Parathyroid adenoma (tissue), 2 donors: ENCODE results near the gene RBM12.

Experiments used
- H2AFZ ChIP-seq: fragments of 300-600 bp; sonication (generic); one replicate; pipeline ENCODE4 v1.7.0; 2017; ENCODE audit warnings: antibody characterized with exemption, mild to moderate bottlenecking
- H3K27ac ChIP-seq: fragments of 300-600 bp; sonication (generic); one replicate; pipeline ENCODE4 v1.7.0; 2017
- H3K27me3 ChIP-seq: fragments of 300-600 bp; sonication (generic); one replicate; pipeline ENCODE4 v1.7.0; 2017; ENCODE audit warnings: low read length; ENCODE audit not compliant: control insufficient read depth, insufficient read depth
- H3K36me3 ChIP-seq: fragments of 300-600 bp; sonication (generic); one replicate; pipeline ENCODE4 v1.7.0; 2017; ENCODE audit warnings: low read length; ENCODE audit not compliant: control insufficient read depth, insufficient read depth
- H3K4me1 ChIP-seq: fragments of 300-600 bp; sonication (generic); one replicate; pipeline ENCODE4 v1.7.0; 2017; ENCODE audit warnings: control low read depth
- H3K4me2 ChIP-seq: fragments of 300-600 bp; sonication (generic); one replicate; pipeline ENCODE4 v1.7.0; 2017; ENCODE audit warnings: low read length
- H3K4me3 ChIP-seq: fragments of 300-600 bp; sonication (generic); one replicate; pipeline ENCODE4 v1.7.0; 2017; ENCODE audit warnings: low read depth, low read length
- H3K79me2 ChIP-seq: fragments of 300-600 bp; sonication (generic); one replicate; pipeline ENCODE4 v1.7.0; 2017; ENCODE audit warnings: control low read depth
- H3K9ac ChIP-seq: fragments of 300-600 bp; sonication (generic); one replicate; pipeline ENCODE4 v1.7.0; 2017; ENCODE audit warnings: mild to moderate bottlenecking
- H3K9me3 ChIP-seq: fragments of 300-600 bp; sonication (generic); one replicate; pipeline ENCODE4 v1.7.0; 2017; ENCODE audit warnings: low read length; ENCODE audit not compliant: control insufficient read depth
- TF ChIP-seq, protein P1 (sequence below): fragments of 300-600 bp; sonication (generic); IDR thresholded peaks from one replicate; pipeline ENCODE4 v1.7.0; 2017; ENCODE audit warnings: antibody characterized with exemption, mild to moderate bottlenecking
- donor health status: primary hyperparathyroidism.

RBM12 gene

DNA sequence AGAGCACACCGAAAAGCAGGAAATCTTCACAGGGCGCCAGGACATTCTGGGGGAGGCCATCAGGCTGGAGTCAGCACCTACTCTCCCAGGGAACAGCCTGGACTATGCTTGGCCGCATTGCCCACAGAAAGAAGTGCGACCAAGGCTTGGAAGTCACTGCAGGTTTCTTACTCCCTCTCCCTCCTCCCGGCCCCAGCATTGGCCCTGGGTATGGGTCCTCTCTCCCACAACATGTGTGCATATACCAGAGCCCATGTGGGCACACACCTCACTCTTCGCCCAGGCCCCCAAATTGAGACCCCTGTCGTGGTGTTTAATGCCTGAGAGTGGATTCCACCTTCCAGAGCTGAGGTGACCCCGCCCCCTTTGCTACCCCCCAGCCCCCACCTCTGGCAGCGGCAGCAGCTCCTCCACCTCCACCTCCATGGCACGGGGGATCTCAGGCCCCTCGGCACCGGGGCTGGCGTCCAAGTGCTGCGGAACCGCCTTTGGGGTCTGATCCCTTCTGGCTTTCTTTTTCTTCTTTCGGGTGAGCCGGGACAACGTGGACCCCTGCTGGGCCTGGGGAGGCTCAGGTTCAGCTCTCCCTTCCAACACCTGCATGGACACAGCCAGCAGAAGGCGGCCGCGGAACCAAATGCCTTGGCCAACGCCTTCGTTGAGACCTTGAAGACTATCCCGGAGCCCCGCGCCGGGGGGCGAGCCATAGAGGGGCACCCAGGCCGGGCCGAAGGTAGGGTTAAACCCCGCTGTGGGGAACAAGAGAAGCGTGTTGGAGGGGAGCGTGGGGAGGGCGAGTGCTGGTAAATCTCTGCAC is 64.3 kb downstream of the RBM12 start:
- TF ChIP-seq, protein P1, sequence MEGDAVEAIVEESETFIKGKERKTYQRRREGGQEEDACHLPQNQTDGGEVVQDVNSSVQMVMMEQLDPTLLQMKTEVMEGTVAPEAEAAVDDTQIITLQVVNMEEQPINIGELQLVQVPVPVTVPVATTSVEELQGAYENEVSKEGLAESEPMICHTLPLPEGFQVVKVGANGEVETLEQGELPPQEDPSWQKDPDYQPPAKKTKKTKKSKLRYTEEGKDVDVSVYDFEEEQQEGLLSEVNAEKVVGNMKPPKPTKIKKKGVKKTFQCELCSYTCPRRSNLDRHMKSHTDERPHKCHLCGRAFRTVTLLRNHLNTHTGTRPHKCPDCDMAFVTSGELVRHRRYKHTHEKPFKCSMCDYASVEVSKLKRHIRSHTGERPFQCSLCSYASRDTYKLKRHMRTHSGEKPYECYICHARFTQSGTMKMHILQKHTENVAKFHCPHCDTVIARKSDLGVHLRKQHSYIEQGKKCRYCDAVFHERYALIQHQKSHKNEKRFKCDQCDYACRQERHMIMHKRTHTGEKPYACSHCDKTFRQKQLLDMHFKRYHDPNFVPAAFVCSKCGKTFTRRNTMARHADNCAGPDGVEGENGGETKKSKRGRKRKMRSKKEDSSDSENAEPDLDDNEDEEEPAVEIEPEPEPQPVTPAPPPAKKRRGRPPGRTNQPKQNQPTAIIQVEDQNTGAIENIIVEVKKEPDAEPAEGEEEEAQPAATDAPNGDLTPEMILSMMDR = no peak
- no peaks in the 10 kb centered on the region for H3K36me3 ChIP-seq
- H3K27me3 ChIP-seq = no peaks in the 10 kb centered on the region
- no peaks in the 10 kb centered on the region for H3K4me1 ChIP-seq
- no peak overlapping the region for H3K27ac ChIP-seq
- peak overlapping the region; percentile 88 for H2AFZ ChIP-seq
- no peaks in the 10 kb centered on the region for H3K79me2 ChIP-seq
- H3K9me3 ChIP-seq = no peaks in the 10 kb centered on the region
- H3K4me2 ChIP-seq = peak overlapping the region; percentile 62
- peak overlapping the region; percentile 27 for H3K4me3 ChIP-seq
- H3K9ac ChIP-seq = no peak overlapping the region

DNA sequence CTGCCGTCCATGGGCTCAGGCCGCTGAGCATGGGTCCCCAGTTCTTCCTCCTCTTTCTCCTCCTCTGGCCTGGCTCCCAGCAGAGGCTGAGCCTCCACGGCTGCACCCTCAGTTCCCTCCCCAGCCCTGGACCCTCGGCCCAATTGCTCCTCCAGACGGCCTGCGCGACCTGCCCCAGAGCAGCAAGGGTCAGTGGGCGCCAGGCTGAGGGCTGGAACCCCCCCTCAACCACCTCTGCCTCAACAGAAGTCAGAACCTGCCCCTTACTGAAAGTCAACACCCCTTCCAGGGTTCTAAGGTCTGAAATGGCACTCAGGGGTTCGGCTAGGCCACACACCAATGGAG is 65.0 kb downstream of the RBM12 start:
- H3K27me3 ChIP-seq = no peaks in the 10 kb centered on the region
- H3K4me1 ChIP-seq = no peaks in the 10 kb centered on the region
- TF ChIP-seq, protein P1 = no peak
- no peaks in the 10 kb centered on the region for H3K36me3 ChIP-seq
- H3K4me3 ChIP-seq = no peak overlapping the region
- no peaks in the 10 kb centered on the region for H3K9me3 ChIP-seq
- no peak overlapping the region for H2AFZ ChIP-seq
- H3K4me2 ChIP-seq = no peak overlapping the region
- H3K27ac ChIP-seq = no peak overlapping the region
- no peak overlapping the region for H3K9ac ChIP-seq
- H3K79me2 ChIP-seq = no peaks in the 10 kb centered on the region
